Rectal smooth muscle tissue (tissue), 1 donor: ENCODE results near the gene EFNA3.
"Not testable (repeated sequence)": the region's sequence is repeated elsewhere in the genome, so short reads cannot be mapped to it uniquely, and the experiment has no call there.

Experiments used
- H3K27ac ChIP-seq: one replicate; pipeline ENCODE4 v1.7.0; 2013; ENCODE audit warnings: low read depth, low read length, inconsistent platforms
- H3K27me3 ChIP-seq: one replicate; pipeline ENCODE4 v1.7.0; 2013; ENCODE audit warnings: low read length; ENCODE audit not compliant: control insufficient read depth, insufficient read depth
- H3K36me3 ChIP-seq: one replicate; pipeline ENCODE4 v1.7.0; 2013; ENCODE audit warnings: low read length; ENCODE audit not compliant: control insufficient read depth, insufficient read depth
- H3K4me1 ChIP-seq: one replicate; pipeline ENCODE4 v1.7.0; 2013; ENCODE audit warnings: low read length; ENCODE audit not compliant: control insufficient read depth, insufficient read depth
- H3K4me3 ChIP-seq: one replicate; pipeline ENCODE4 v1.7.0; 2013; ENCODE audit warnings: low read length
- H3K9ac ChIP-seq: one replicate; pipeline ENCODE4 v1.7.0; 2013; ENCODE audit warnings: low read length

The EFNA3 gene

GRCh38 chr1:155105604-155106011, 27.0 kb downstream of the EFNA3 start:
- Histone ChIP-seq H3K9ac (no peak overlapping the region), H3K27me3 (no peaks in the 10 kb centered on the region), H3K4me3 (no peak overlapping the region), H3K4me1 (no peaks in the 10 kb centered on the region), H3K27ac (no peak overlapping the region), H3K36me3 (no peaks in the 10 kb centered on the region)

GRCh38 chr1:155106862-155107261, 28.2 kb downstream of the EFNA3 start:
- H3K9ac ChIP-seq, result no peak overlapping the region
- no peaks in the 10 kb centered on the region for H3K27me3 ChIP-seq
- H3K36me3 ChIP-seq, result no peaks in the 10 kb centered on the region
- H3K4me3 ChIP-seq, result no peak overlapping the region
- H3K4me1 ChIP-seq, result no peaks in the 10 kb centered on the region
- no peak overlapping the region for H3K27ac ChIP-seq

- no peak overlapping the region for H3K9ac ChIP-seq
- H3K36me3 ChIP-seq, result no peaks in the 10 kb centered on the region
Observed at GRCh38 chr1:155107309-155108264, 28.9 kb downstream of the EFNA3 start.

GRCh38 chr1:155108296-155108695, 29.7 kb downstream of the EFNA3 start:
- H3K27me3 ChIP-seq, result no peaks in the 10 kb centered on the region
- H3K4me1 ChIP-seq, result no peaks in the 10 kb centered on the region
- no peak overlapping the region for H3K4me3 ChIP-seq
- no peaks in the 10 kb centered on the region for H3K36me3 ChIP-seq
- no peak overlapping the region for H3K9ac ChIP-seq
- H3K27ac ChIP-seq, result no peak overlapping the region

More at GRCh38 chr1:155107309-155108264, 28.9 kb downstream of the EFNA3 start:
- no peak overlapping the region for H3K4me3 ChIP-seq
- H3K27me3 ChIP-seq, result no peaks in the 10 kb centered on the region
- no peak overlapping the region for H3K27ac ChIP-seq
- no peaks in the 10 kb centered on the region for H3K4me1 ChIP-seq

- no peaks in the 10 kb centered on the region for H3K27me3 ChIP-seq
- no peaks in the 10 kb centered on the region for H3K4me1 ChIP-seq
- H3K9ac ChIP-seq, result no peak overlapping the region
- no peak overlapping the region for H3K27ac ChIP-seq
- no peaks in the 10 kb centered on the region for H3K36me3 ChIP-seq
- no peak overlapping the region for H3K4me3 ChIP-seq
Observed at GRCh38 chr1:155110381-155110780, 31.7 kb downstream of the EFNA3 start.

- Histone ChIP-seq H3K27me3 (no peaks in the 10 kb centered on the region), H3K27ac (no peak overlapping the region), H3K9ac (no peak overlapping the region)
Observed at GRCh38 chr1:155110826-155111225, 32.2 kb downstream of the EFNA3 start.

GRCh38 chr1:155113450-155113980, 34.9 kb downstream of the EFNA3 start:
- no peaks in the 10 kb centered on the region for H3K4me1 ChIP-seq
- H3K4me3 ChIP-seq, result no peak overlapping the region
- no peaks in the 10 kb centered on the region for H3K36me3 ChIP-seq
- no peak overlapping the region for H3K9ac ChIP-seq
- no peak overlapping the region for H3K27ac ChIP-seq
- H3K27me3 ChIP-seq, result no peaks in the 10 kb centered on the region

More at GRCh38 chr1:155110826-155111225, 32.2 kb downstream of the EFNA3 start:
- H3K4me1 ChIP-seq, result no peaks in the 10 kb centered on the region
- no peak overlapping the region for H3K4me3 ChIP-seq
- no peaks in the 10 kb centered on the region for H3K36me3 ChIP-seq

GRCh38 chr1:155116113-155116764, 37.6 kb downstream of the EFNA3 start:
- Histone ChIP-seq H3K27me3 (no peaks in the 10 kb centered on the region), H3K4me1 (no peaks in the 10 kb centered on the region), H3K36me3 (no peaks in the 10 kb centered on the region), H3K4me3 (no peak overlapping the region), H3K9ac (no peak overlapping the region), H3K27ac (no peak overlapping the region)

GRCh38 chr1:155117610-155118009, 39.0 kb downstream of the EFNA3 start:
- Histone ChIP-seq H3K4me1 (no peaks in the 10 kb centered on the region), H3K9ac (no peak overlapping the region), H3K4me3 (no peak overlapping the region), H3K27me3 (no peaks in the 10 kb centered on the region), H3K36me3 (no peaks in the 10 kb centered on the region), H3K27ac (no peak overlapping the region)

GRCh38 chr1:155118090-155118489, 39.5 kb downstream of the EFNA3 start:
- not testable (repeated sequence) for H3K9ac ChIP-seq, H3K36me3 ChIP-seq, H3K27me3 ChIP-seq, H3K4me1 ChIP-seq, H3K4me3 ChIP-seq, H3K27ac ChIP-seq

GRCh38 chr1:155120253-155120652, 41.6 kb downstream of the EFNA3 start:
- Histone ChIP-seq H3K4me1 (no peaks in the 10 kb centered on the region), H3K4me3 (no peak overlapping the region), H3K9ac (no peak overlapping the region), H3K36me3 (no peaks in the 10 kb centered on the region), H3K27me3 (no peaks in the 10 kb centered on the region), H3K27ac (no peak overlapping the region)

GRCh38 chr1:155121249-155121648, 42.6 kb downstream of the EFNA3 start:
- H3K9ac ChIP-seq, result no peak overlapping the region
- H3K4me1 ChIP-seq, result no peaks in the 10 kb centered on the region
- H3K36me3 ChIP-seq, result no peaks in the 10 kb centered on the region
- H3K27me3 ChIP-seq, result no peaks in the 10 kb centered on the region
- H3K4me3 ChIP-seq, result no peak overlapping the region
- no peak overlapping the region for H3K27ac ChIP-seq
